NCI-H1048 (cell line): ENCODE data around the gene MEIG1.
"Not testable (repeated sequence)": the region's sequence is repeated elsewhere in the genome, so short reads cannot be mapped to it uniquely, and the experiment has no call there.

Source experiments
- DNase-seq: peaks from one replicate; lab custom pipeline; 2025; lab: John Stamatoyannopoulos, UW

The MEIG1 gene

DNA sequence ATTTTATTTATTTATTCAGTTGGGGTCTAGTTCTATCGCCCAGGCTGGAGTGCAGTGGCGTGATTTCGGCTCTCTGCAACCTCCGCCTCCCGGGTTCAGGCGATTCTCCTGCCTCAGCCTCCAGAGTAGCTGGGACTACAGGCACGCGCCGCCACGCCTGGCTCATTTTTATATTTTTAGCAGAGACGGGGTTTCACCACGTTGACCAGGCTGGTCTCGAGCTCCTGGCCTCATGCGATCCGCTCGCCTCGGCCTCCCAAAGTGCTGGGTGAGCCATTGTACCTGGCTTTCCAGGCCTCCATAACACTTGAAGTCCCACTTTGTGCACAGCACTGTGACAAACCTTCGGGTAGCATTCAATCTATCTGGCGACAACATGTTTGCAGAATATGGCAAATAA is 4.3 kb upstream of the MEIG1 start:
- DNase-seq: no peak

DNA sequence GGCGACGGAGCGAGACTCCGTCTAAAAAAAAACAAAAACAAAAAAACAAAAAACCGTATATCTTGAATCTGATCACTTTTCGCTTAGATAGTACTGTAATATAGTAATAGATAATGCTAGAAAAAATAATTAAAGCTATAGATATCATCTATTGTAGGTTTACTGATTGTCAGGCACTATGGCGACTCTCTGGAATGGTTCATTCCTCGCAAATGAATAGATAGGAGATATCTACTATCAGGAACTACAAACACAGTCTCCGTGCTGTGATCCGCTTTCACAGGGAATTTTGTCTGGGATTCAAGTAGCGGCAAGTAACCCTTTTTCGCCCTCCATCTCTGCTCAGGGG is 342 bp upstream of the MEIG1 start:
- DNase-seq: no peak

DNA sequence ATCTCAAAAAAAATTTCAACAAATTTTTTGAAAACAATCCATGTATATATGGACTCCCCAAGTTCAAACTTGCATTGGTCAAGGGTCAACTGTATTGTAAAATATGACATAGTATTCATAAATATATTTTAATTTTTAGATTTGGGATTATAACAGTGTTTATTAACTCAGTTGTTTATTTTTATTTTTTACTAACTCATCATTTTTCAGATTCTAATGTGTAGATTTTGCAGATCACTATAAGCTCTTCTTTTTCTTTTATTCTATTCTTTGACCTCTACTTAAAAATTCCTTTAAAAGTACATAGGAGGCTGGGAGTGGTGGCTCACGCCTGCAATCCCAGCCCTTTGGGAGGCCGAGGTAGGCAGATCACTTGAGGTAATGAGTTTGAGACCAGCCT is 8.7 kb downstream of the MEIG1 start:
- DNase-seq: no peak

- DNase-seq: no peak
These were observed 12.8 kb downstream of the MEIG1 start for GRCh38 chr10:14971867-14972448.

GRCh38 chr10:14974153-14974998 is 15.2 kb downstream of the MEIG1 start:
- not testable (repeated sequence) for DNase-seq

DNA sequence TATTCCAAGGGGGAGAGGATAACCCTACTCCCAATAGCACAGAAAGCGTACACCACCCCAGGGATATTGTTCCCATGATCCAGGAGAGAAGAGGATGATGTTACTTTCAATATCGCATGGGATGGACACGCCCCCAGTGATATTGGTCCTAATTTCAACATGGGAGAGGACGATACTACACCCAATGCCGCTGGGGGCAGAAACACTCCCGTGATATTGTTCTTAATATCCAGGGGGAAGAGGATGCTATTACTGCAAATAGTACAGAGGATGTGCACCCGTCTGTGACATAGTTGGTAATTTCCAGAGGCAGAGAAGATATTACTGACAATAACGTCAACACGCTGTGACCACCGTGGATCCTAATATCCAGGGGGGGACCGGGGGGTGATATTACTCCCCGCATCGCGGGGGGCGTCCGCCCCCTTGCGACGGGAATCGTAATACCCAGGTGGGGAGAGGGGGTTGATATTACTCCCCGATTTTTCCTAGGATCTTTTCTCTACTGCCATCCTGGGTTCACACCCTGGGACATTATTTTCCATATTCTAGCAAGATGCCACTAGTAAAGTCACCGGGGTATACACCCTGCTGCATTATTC is 16.6 kb downstream of the MEIG1 start:
- no peak for DNase-seq

GRCh38 chr10:14982744-14983143 is 23.6 kb downstream of the MEIG1 start:
- no peak for DNase-seq

DNA sequence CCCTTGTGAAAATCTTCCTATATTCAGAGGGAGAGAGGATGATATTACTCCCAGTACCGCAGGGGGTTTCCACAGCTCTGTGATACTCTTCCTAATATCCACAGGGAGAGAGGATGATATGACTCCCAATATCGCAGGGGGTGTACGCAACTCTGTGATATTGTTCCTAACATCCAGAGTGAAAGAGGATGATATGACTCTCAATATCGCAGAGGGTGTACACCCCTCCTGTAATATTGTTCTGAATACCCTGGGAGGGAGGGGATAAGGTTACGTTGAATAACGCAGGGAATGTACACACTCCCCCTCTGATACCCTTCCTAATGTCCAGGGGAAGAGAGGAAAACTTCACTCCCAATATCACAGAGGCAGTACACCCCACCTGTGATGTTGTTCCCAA is 30.4 kb downstream of the MEIG1 start:
- DNase-seq: not testable (repeated sequence)

DNA sequence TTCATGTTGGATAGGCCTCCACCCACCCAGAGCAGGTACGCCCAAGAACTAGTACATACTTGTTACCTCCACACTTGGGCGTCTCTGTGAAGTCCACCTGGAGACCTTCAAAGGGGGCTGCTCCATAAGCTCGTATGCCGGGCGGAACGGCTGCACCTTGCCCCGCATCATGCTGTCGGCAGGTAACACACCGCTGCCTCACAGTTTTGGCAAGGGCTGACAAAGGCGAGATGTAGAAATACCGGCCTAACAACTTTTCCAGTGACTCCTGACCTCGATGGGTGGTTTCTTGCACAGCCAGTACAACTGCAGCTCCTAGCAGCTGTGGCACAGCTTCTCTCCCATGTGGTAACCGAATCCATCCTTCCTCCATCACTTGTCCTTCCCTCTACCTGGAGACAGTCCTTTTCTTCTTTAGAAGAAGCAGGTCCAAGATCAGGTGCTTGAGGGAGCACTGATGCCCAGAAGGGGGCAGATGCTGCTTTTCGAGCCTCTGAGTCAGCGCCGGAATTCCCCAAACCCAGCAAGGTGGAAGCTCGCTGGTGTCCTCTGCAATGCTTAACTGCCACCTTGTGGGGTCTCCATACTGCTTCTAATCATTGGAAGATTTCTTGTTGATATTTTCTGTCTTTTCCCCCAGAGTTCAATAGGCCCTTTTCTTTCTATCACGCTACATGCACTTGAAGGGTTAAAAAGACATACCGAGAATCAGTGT is 32.0 kb downstream of the MEIG1 start:
- DNase-seq: not testable (repeated sequence)

GRCh38 chr10:14992336-14992735 is 33.1 kb downstream of the MEIG1 start:
- DNase-seq: not testable (repeated sequence)

- not testable (repeated sequence) for DNase-seq
These were observed 34.6 kb downstream of the MEIG1 start for GRCh38 chr10:14993500-14994455.

- no peak for DNase-seq
These were observed 36.9 kb downstream of the MEIG1 start for GRCh38 chr10:14995964-14996565.

DNA sequence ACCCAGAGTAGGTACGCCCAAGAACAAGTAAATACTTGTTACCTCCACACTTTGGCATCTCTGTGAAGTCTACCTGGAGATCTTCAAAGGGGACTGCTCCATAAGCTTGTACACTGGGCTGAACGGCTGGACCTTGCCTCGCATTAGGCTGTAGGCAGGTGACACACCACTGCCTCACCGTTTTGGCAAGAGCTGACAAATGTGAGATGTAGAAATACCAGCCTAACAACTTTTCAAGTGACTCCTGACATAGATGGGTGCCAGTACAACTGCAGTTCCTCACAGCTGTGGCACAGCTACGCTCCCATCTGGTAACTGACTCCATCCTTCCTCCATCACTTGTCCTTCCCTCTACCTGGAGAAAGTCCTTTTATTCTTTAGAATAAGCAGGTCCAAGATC is 54.3 kb downstream of the MEIG1 start:
- not testable (repeated sequence) for DNase-seq

- no peak for DNase-seq
These were observed 56.3 kb downstream of the MEIG1 start for GRCh38 chr10:15015451-15015850.

- not testable (repeated sequence) for DNase-seq
These were observed 61.8 kb downstream of the MEIG1 start for GRCh38 chr10:15020966-15021365.
